Astrocyte (in vitro differentiated cells and primary cell): ENCODE data around the gene NCF4. TPM values are rescaled to one million over a fixed set of nuclear protein-coding genes. Genes with fewer than 3 reads are reported as not detected.

Source experiments
- DNase-seq: peaks from one replicate; pipeline ENCODE4 v3.0.0-alpha.2; 2010; ENCODE audit warnings: low read depth
- FAIRE-seq: peaks from 2 replicates; lab custom pipeline; 2011; peaks lifted over from hg19 to GRCh38; lab: Jason Lieb, UNC
- H2AFZ ChIP-seq: 2 replicates; pipeline ENCODE4 v1.6.0; 2012; ENCODE audit warnings: low read depth, low read length, inconsistent platforms
- H3K27ac ChIP-seq: 2 replicates; pipeline ENCODE4 v1.5.1; 2011; ENCODE audit warnings: low read depth, low read length, inconsistent platforms
- H3K27me3 ChIP-seq: 2 replicates; pipeline ENCODE4 v1.6.0; 2011; ENCODE audit warnings: low read length, inconsistent platforms; ENCODE audit not compliant: insufficient read depth
- H3K36me3 ChIP-seq: 2 replicates; pipeline ENCODE4 v1.5.1; 2011; ENCODE audit warnings: low read length, inconsistent platforms; ENCODE audit not compliant: insufficient read depth
- H3K4me1 ChIP-seq: 2 replicates; pipeline ENCODE4 v1.5.1; 2011; ENCODE audit warnings: low read length, inconsistent platforms; ENCODE audit not compliant: insufficient read depth
- H3K4me2 ChIP-seq: 2 replicates; pipeline ENCODE4 v1.6.0; 2012; ENCODE audit warnings: low read length, inconsistent platforms
- H3K4me3 ChIP-seq: 2 replicates; pipeline ENCODE4 v1.5.1; 2011; ENCODE audit warnings: low read depth, mild to moderate bottlenecking, low read length, inconsistent platforms; ENCODE audit not compliant: insufficient read depth
- H3K79me2 ChIP-seq: 2 replicates; pipeline ENCODE4 v1.6.0; 2012; ENCODE audit warnings: mild to moderate bottlenecking, low read length, inconsistent platforms; ENCODE audit not compliant: insufficient read depth
- H3K9ac ChIP-seq: 2 replicates; pipeline ENCODE4 v1.6.0; 2012; ENCODE audit warnings: mild to moderate bottlenecking, low read length, inconsistent platforms
- H3K9me3 ChIP-seq: 2 replicates; pipeline ENCODE4 v1.5.1; 2012; ENCODE audit warnings: low read depth, mild to moderate bottlenecking, low read length, inconsistent platforms; ENCODE audit not compliant: insufficient read depth
- H4K20me1 ChIP-seq: 2 replicates; pipeline ENCODE4 v1.6.0; 2012; ENCODE audit warnings: low read length, inconsistent platforms; ENCODE audit not compliant: insufficient read depth
- H3K27ac Mint-ChIP-seq: one replicate; pipeline ENCODE4 v1.8.0; 2021; ENCODE audit warnings: mild to moderate bottlenecking, mixed read lengths; ENCODE audit not compliant: unreplicated experiment
- H3K27me3 Mint-ChIP-seq: one replicate; pipeline ENCODE4 v1.8.0; 2021; ENCODE audit warnings: low read depth, mixed read lengths; ENCODE audit not compliant: unreplicated experiment
- H3K36me3 Mint-ChIP-seq: one replicate; pipeline ENCODE4 v1.8.0; 2021; ENCODE audit warnings: low read depth, mixed read lengths; ENCODE audit not compliant: unreplicated experiment
- H3K4me1 Mint-ChIP-seq: one replicate; pipeline ENCODE4 v1.8.0; 2021; ENCODE audit warnings: low read depth, mixed read lengths; ENCODE audit not compliant: unreplicated experiment
- H3K4me3 Mint-ChIP-seq: one replicate; pipeline ENCODE4 v1.8.0; 2021; ENCODE audit warnings: mild to moderate bottlenecking, moderate library complexity, mixed read lengths; ENCODE audit not compliant: unreplicated experiment
- H3K9me3 Mint-ChIP-seq: one replicate; pipeline ENCODE4 v1.8.0; 2021; ENCODE audit warnings: mild to moderate bottlenecking, mixed read lengths; ENCODE audit not compliant: unreplicated experiment
- CTCF ChIP-seq: IDR thresholded peaks from 2 replicates; pipeline ENCODE4 v1.5.1; 2011; ENCODE audit warnings: low read depth, mild to moderate bottlenecking, inconsistent platforms, low read length, moderate library complexity; ENCODE audit not compliant: insufficient read depth
- EZH2 ChIP-seq: IDR thresholded peaks from 2 replicates; pipeline ENCODE4 v1.6.1; 2012; ENCODE audit warnings: mild to moderate bottlenecking, low read length, inconsistent platforms; ENCODE audit not compliant: insufficient read depth
- total RNA-seq: library from RNA; stranded (reverse); gene quantifications from 2 replicates; pipeline ENCODE4 v1.2.1, GENCODE V29; 2021

NCF4 gene
- total RNA-seq, 1 donor from 2014 or later: not detected

- DNase-seq: no peak
- H3K4me1 Mint-ChIP-seq: peaks cover 15% of the 10 kb centered on the region
- H3K9me3 Mint-ChIP-seq: no peaks in the 10 kb centered on the region
- Histone ChIP-seq H3K4me3 (no peak overlapping the region), H3K27me3 (no peaks in the 10 kb centered on the region), H3K4me2 (no peak overlapping the region), H3K79me2 (no peaks in the 10 kb centered on the region), H3K36me3 (no peaks in the 10 kb centered on the region), H4K20me1 (no peaks in the 10 kb centered on the region), H3K9ac (no peak overlapping the region), H3K27ac (no peak overlapping the region), H3K4me1 (no peaks in the 10 kb centered on the region), H2AFZ (no peak overlapping the region), H3K9me3 (no peaks in the 10 kb centered on the region)
- H3K36me3 Mint-ChIP-seq: no peaks in the 10 kb centered on the region
- H3K4me3 Mint-ChIP-seq: no peak overlapping the region
- TF ChIP-seq CTCF (no peak), EZH2 (no peak)
- H3K27ac Mint-ChIP-seq: no peak overlapping the region
- peaks cover 39% of the 10 kb centered on the region for H3K27me3 Mint-ChIP-seq
- FAIRE-seq: no peak
Measured at GRCh38 chr22:36867695-36868094, 6.9 kb downstream of the NCF4 start.

- no peak overlapping the region for H2AFZ ChIP-seq
- FAIRE-seq (no peak), DNase-seq (no peak)
- no peak overlapping the region for H3K27ac ChIP-seq
- no peaks in the 10 kb centered on the region for H3K27me3 ChIP-seq
- no peak overlapping the region for H3K9ac ChIP-seq
- no peaks in the 10 kb centered on the region for H3K36me3 ChIP-seq
- no peaks in the 10 kb centered on the region for H4K20me1 ChIP-seq
- no peak overlapping the region for H3K27ac Mint-ChIP-seq
- peaks cover 15% of the 10 kb centered on the region for H3K4me1 Mint-ChIP-seq
- H3K4me3 ChIP-seq: no peak overlapping the region
- H3K4me2 ChIP-seq: no peak overlapping the region
- H3K9me3 ChIP-seq: no peaks in the 10 kb centered on the region
- no peaks in the 10 kb centered on the region for H3K9me3 Mint-ChIP-seq
- TF ChIP-seq CTCF (no peak), EZH2 (no peak)
- H3K36me3 Mint-ChIP-seq: no peaks in the 10 kb centered on the region
- no peaks in the 10 kb centered on the region for H3K4me1 ChIP-seq
- no peaks in the 10 kb centered on the region for H3K79me2 ChIP-seq
- H3K4me3 Mint-ChIP-seq: no peak overlapping the region
- H3K27me3 Mint-ChIP-seq: peaks cover 39% of the 10 kb centered on the region
Measured at GRCh38 chr22:36868546-36869181, 7.9 kb downstream of the NCF4 start.

GRCh38 chr22:36870250-36870649 is 9.4 kb downstream of the NCF4 start:
- Mint-ChIP-seq H3K4me1 (peaks cover 13% of the 10 kb centered on the region), H3K9me3 (no peaks in the 10 kb centered on the region), H3K36me3 (no peaks in the 10 kb centered on the region), H3K27ac (no peak overlapping the region), H3K27me3 (peaks cover 41% of the 10 kb centered on the region), H3K4me3 (no peak overlapping the region)
- Histone ChIP-seq H3K27ac (no peak overlapping the region), H3K4me1 (no peaks in the 10 kb centered on the region), H3K4me3 (no peak overlapping the region), H3K9ac (no peak overlapping the region), H4K20me1 (no peaks in the 10 kb centered on the region), H2AFZ (no peak overlapping the region), H3K4me2 (no peak overlapping the region), H3K79me2 (no peaks in the 10 kb centered on the region), H3K27me3 (no peaks in the 10 kb centered on the region), H3K9me3 (no peaks in the 10 kb centered on the region), H3K36me3 (no peaks in the 10 kb centered on the region)
- TF ChIP-seq EZH2: no peak
- no peak for TF ChIP-seq CTCF
- FAIRE-seq (no peak), DNase-seq (no peak)
